HG02938 (cell line): ENCODE results near the gene ICAM3.
"Not testable (repeated sequence)": the region's sequence is repeated elsewhere in the genome, so short reads cannot be mapped to it uniquely, and the experiment has no call there.

Source experiments
- ATAC-seq: cut with Tn5 transposase; IDR thresholded peaks from one replicate; pipeline ENCODE4 v1.9.1; 2021; ENCODE audit warnings: mild to moderate bottlenecking, moderate library complexity; ENCODE audit not compliant: unreplicated experiment

Gene ICAM3

GRCh38 chr19:10352764-10353671 lies 13.6 kb upstream of the ICAM3 start:
- no peak for ATAC-seq

- no peak for ATAC-seq
Observed at GRCh38 chr19:10346509-10346908, 7.1 kb upstream of the ICAM3 start.

GRCh38 chr19:10344780-10345179 lies 5.4 kb upstream of the ICAM3 start:
- ATAC-seq, result no peak

- ATAC-seq, result no peak
Observed at GRCh38 chr19:10343495-10343894, 4.1 kb upstream of the ICAM3 start.

GRCh38 chr19:10339977-10340376 lies 553 bp upstream of the ICAM3 start:
- no peak for ATAC-seq

- ATAC-seq, result no peak
Observed at GRCh38 chr19:10338940-10339339, 484 bp downstream of the ICAM3 start.

- not testable (repeated sequence) for ATAC-seq
Observed at GRCh38 chr19:10336725-10337124, 2.7 kb downstream of the ICAM3 start.

GRCh38 chr19:10335352-10335985 lies 4.0 kb downstream of the ICAM3 start:
- no peak for ATAC-seq

GRCh38 chr19:10334588-10335351 lies 4.7 kb downstream of the ICAM3 start:
- no peak for ATAC-seq

- ATAC-seq, result peak; percentile 20
Observed at GRCh38 chr19:10333758-10334587, 5.5 kb downstream of the ICAM3 start.

GRCh38 chr19:10332965-10333757 lies 6.3 kb downstream of the ICAM3 start, which contains the start of gene RAVER1:
Gene RAVER1 (minus strand): TSS chr19:10333529. CDS start chr19:10333507, 22 bp downstream.
- ATAC-seq, result peak; percentile 74

GRCh38 chr19:10332158-10332964 lies 7.1 kb downstream of the ICAM3 start:
- no peak for ATAC-seq

GRCh38 chr19:10329555-10329954 lies 9.9 kb downstream of the ICAM3 start:
- ATAC-seq, result no peak

- no peak for ATAC-seq
Observed at GRCh38 chr19:10328558-10329429, 10.6 kb downstream of the ICAM3 start.

- ATAC-seq, result no peak
Observed at GRCh38 chr19:10327793-10328192, 11.6 kb downstream of the ICAM3 start.

GRCh38 chr19:10325732-10326131 lies 13.7 kb downstream of the ICAM3 start:
- ATAC-seq, result no peak

- no peak for ATAC-seq
Observed at GRCh38 chr19:10321874-10322835, 17.3 kb downstream of the ICAM3 start.
